ENCODE results near the gene UBE3C.

GRCh38 chr7:157220916-157221569 is 82.3 kb downstream of the UBE3C start:
- TF ChIP-seq CTCF (IDR thresholded peaks at IDR 0.05), result no peak
- no peak for TF ChIP-seq REST (IDR thresholded peaks at IDR 0.05; ENCODE audit: insufficient read depth in 1 of 2, low read depth in 2 of 2, low read length in 1 of 2)
- no peak for TF ChIP-seq POLR2AphosphoS5 (IDR thresholded peaks at IDR 0.05; ENCODE audit: low read depth, low read length)

Measured in Panc1 (cell line).